ENCODE data around the gene ISL2. TPM values are rescaled to one million over a fixed set of nuclear protein-coding genes. Genes with fewer than 3 reads are reported as not detected.

The ISL2 gene
- total and polyA plus RNA-seq, 9 of the 15 experiments (the other 6 are each of a cell fraction or from before 2014, with no cell fraction given): 0.15 to 23.7 (median 4.0) TPM

- H3K9me3 ChIP-seq (replicated peaks; ENCODE audit: control insufficient read depth, insufficient read depth, low read depth, low read length): no peaks in the 10 kb centered on the region
- DNase-seq (ENCODE audit: extremely low read depth in 1 of 4, low spot score in 3 of 4) (no peak), ATAC-seq (peak; percentile 30; the same call in 1 of the 3 replicates), FAIRE-seq (no peak)
- H2AFZ ChIP-seq (ENCODE audit: low read depth, low read length): peak overlapping the region; percentile 23; the same call in 1 of the 2 replicates
- CTCF ChIA-PET (ENCODE audit: low intra/inter-chr PET ratio): no interaction called here
- H3K36me3 ChIP-seq (ENCODE audit: control insufficient read depth, insufficient read depth, low read length): no peaks in the 10 kb centered on the region
- peaks cover 0 to 2% of the 10 kb centered on the region in 2 experiments; a peak in 1 of 5 replicates for H3K27me3 ChIP-seq (ENCODE audit: control insufficient read depth in 2 of 2, insufficient read depth in 2 of 2, low read length in 2 of 2)
- POLR2A ChIA-PET: interaction anchor here (0.7 kb wide), 2 partner anchors 130 to 1567 kb away, joined by 3 read pairs; no protein-coding TSS in a partner anchor
- no peak overlapping the region for H3K27ac ChIP-seq (ENCODE audit: extremely low read depth, low read depth, low read length)
- H3K4me3 ChIP-seq: no peak overlapping the region
- H3K4me2 ChIP-seq (ENCODE audit: insufficient read depth, low read length): no peak overlapping the region
- no peaks in the 10 kb centered on the region for H4K20me1 ChIP-seq (replicated peaks; ENCODE audit: control insufficient read depth, insufficient read depth, low read length)
- peaks cover 0 to 5% of the 10 kb centered on the region in 2 experiments; a peak in 3 of 5 replicates for H3K4me1 ChIP-seq (replicated peaks in 1 of 2; ENCODE audit: control insufficient read depth in 2 of 2, insufficient read depth in 2 of 2, low read length in 2 of 2)
- intact Hi-C loops (cut with micrococcal nuclease) (no loop called here), in situ Hi-C loops (cut with MboI) (no loop called here)
- WGBS (ENCODE audit: insufficient coverage, low coverage, missing lambda C conversion rate): 21% methylated on average over 6 of the region's 6 CpGs
- H3K9ac ChIP-seq (ENCODE audit: insufficient read depth in 1 of 2, low read depth in 2 of 2, low read length in 2 of 2): no peak overlapping the region
- H3K79me2 ChIP-seq (ENCODE audit: control insufficient read depth, insufficient read depth, low read length): no peaks in the 10 kb centered on the region
- no peaks in the 10 kb centered on the region for H3K9me1 ChIP-seq (ENCODE audit: control insufficient read depth, insufficient read depth, low read length)
- no TSS peak for BruUV-seq (replicated peaks)
- peak; percentile 89 for TF ChIP-seq NFE2 (IDR thresholded peaks at IDR 0.05; ENCODE audit: low read depth)
- peak; percentile 64 for TF ChIP-seq MAFK (IDR thresholded peaks at IDR 0.05; ENCODE audit: low read length)
- TF ChIP-seq ZNF316 (IDR thresholded peaks at IDR 0.05): peak; percentile 96
- TF ChIP-seq DACH1 (IDR thresholded peaks at IDR 0.05; ENCODE audit: partially characterized antibody): no peak
- TF ChIP-seq C11orf30 (IDR thresholded peaks at IDR 0.05; ENCODE audit: low read depth): peak; percentile 94
- TF ChIP-seq, protein P1, sequence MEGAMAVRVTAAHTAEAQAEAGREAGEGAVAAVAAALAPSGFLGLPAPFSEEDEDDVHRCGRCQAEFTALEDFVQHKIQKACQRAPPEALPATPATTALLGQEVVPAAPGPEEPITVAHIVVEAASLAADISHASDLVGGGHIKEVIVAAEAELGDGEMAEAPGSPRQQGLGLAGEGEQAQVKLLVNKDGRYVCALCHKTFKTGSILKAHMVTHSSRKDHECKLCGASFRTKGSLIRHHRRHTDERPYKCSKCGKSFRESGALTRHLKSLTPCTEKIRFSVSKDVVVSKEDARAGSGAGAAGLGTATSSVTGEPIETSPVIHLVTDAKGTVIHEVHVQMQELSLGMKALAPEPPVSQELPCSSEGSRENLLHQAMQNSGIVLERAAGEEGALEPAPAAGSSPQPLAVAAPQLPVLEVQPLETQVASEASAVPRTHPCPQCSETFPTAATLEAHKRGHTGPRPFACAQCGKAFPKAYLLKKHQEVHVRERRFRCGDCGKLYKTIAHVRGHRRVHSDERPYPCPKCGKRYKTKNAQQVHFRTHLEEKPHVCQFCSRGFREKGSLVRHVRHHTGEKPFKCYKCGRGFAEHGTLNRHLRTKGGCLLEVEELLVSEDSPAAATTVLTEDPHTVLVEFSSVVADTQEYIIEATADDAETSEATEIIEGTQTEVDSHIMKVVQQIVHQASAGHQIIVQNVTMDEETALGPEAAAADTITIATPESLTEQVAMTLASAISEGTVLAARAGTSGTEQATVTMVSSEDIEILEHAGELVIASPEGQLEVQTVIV (CRISPR knock-in tag; IDR thresholded peaks at IDR 0.05; ENCODE audit: borderline replicate concordance): no peak
- peak; percentile 83 for TF ChIP-seq NFE2L1 (tag; IDR thresholded peaks at IDR 0.05; ENCODE audit: borderline replicate concordance, low read depth)
- TF ChIP-seq, protein P2, sequence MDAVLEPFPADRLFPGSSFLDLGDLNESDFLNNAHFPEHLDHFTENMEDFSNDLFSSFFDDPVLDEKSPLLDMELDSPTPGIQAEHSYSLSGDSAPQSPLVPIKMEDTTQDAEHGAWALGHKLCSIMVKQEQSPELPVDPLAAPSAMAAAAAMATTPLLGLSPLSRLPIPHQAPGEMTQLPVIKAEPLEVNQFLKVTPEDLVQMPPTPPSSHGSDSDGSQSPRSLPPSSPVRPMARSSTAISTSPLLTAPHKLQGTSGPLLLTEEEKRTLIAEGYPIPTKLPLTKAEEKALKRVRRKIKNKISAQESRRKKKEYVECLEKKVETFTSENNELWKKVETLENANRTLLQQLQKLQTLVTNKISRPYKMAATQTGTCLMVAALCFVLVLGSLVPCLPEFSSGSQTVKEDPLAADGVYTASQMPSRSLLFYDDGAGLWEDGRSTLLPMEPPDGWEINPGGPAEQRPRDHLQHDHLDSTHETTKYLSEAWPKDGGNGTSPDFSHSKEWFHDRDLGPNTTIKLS (IDR thresholded peaks at IDR 0.05; ENCODE audit: borderline replicate concordance, low read depth): no peak
- no peak for TF ChIP-seq YY1 (IDR thresholded peaks at IDR 0.05; ENCODE audit: borderline replicate concordance in 1 of 3, control insufficient read depth in 1 of 3, extremely low read depth in 1 of 3, insufficient read depth in 3 of 3, insufficient read length in 1 of 3, insufficient replicate concordance in 2 of 3, low read depth in 1 of 3, low read length in 2 of 3)
- TF ChIP-seq ARID1B (IDR thresholded peaks at IDR 0.05): peak; percentile 34; the same call in 1 of the 2 replicates
- 0 out of 4 replicates have a peak, but pooled peaks of 1 of the 2 experiments have one; percentile 31 for TF ChIP-seq FOXK2 (conservative IDR thresholded peaks at IDR 0.05 in 1 of 2, IDR thresholded peaks at IDR 0.05 in 1 of 2; ENCODE audit: low read depth in 2 of 2)
- peak; percentile 73 for TF ChIP-seq MAFF (IDR thresholded peaks at IDR 0.05; ENCODE audit: low read length)
- no peak for TF ChIP-seq ZNF347 (CRISPR knock-in tag; IDR thresholded peaks at IDR 0.05; ENCODE audit: low read depth)
- TF ChIP-seq GATAD2A (IDR thresholded peaks at IDR 0.05): no peak
Observed at GRCh38 chr15:76320012-76320411, 16.6 kb upstream of the ISL2 start.
